Measurements from ENCODE around the gene TEDC1.

The TEDC1 gene

DNA sequence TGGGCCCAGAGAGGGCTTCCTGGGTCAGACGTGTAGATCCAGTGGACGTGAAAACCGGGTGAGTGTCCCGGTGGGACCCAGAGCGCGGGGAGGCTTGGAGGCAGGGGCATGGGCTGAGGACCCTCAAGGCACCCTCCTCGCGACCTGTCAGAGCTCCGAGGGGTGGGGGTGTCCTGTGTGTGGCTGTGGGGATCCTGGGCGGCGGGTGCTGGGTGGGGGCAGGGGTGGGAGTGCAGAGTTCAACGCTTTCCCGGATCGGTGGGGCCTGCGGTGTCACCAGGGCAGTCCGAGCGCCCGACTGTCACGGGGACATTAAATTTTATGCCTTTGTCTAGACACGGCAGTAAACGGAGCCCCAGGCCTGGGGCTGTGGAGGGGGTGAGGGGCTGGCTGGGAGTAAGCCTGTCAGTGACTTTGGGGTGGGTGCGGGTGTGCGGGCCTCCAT lies 36.4 kb downstream of the TEDC1 start:
- no peak for DNase-seq

DNA sequence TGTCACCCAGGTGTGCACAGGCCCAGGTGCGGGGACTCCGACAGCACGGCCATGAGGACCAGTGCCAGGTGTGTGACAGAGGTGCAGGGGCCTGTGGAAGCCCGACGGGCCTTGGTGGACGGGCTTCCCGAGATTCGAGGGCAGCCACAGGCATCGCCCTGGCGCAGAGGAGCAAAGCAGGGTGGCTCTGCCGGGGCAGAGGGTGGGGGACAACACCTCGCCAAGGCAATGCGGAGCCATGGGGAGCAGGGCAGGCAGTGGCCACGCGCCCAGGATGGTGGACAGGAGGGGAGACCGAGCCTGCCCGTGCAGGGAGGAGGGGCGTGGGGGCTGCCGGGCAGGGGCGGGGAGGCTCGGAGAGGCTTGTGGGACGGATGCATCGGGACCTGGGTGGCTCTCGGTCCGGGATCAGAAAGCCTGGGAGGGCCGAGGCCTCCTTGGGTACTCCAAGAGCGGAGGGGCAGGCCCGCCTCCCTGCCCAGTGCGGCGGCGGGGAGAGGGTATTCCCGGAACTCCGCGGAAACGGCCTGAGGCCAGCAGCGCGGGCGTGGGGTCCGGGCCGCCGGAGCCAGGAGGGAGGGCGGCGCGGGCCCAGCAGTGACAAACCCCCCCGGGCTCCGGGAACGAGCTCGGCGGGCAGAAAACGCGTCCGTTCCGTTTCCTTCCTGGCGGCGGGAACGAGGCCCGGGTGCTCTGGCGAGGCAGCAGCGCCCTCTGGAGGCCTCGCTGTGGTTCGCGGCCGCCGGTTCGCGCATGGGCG lies 37.0 kb downstream of the TEDC1 start:
- peak; percentile 84 to 85 for DNase-seq

DNA sequence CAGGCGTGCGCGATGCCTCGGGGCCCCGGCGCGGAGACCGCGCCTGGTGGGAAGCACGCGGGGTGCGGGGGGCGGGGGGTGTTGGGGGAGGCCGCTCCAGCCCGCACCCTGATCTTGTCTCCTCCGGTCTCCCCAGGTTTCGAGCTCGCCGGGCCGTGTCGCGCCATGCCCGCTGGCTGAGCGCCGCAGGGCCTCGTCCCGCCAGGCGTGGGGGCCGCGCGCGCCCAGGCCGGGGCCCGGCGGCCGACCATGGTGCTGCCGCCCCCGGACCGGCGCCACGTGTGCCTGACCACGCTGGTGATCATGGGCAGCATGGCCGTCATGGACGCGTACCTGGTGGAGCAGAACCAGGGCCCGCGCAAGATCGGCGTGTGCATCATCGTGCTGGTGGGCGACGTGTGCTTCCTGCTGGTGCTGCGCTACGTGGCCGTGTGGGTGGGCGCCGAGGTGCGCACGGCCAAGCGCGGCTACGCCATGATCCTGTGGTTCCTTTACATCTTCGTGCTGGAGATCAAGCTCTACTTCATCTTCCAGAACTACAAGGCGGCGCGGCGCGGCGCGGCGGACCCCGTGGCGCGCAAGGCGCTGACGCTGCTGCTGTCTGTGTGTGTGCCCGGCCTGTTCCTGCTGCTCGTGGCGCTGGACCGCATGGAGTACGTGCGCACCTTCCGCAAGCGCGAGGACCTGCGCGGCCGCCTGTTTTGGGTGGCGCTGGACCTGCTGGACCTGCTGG lies 37.7 kb downstream of the TEDC1 start:
- DNase-seq, result peak; percentile 55 to 62

- DNase-seq, result no peak
These were observed 38.2 kb downstream of the TEDC1 start for GRCh38 chr14:105529319-105529568.

- peak; percentile 51 to 58 for DNase-seq
These were observed 38.7 kb downstream of the TEDC1 start for GRCh38 chr14:105529569-105530284.

DNA sequence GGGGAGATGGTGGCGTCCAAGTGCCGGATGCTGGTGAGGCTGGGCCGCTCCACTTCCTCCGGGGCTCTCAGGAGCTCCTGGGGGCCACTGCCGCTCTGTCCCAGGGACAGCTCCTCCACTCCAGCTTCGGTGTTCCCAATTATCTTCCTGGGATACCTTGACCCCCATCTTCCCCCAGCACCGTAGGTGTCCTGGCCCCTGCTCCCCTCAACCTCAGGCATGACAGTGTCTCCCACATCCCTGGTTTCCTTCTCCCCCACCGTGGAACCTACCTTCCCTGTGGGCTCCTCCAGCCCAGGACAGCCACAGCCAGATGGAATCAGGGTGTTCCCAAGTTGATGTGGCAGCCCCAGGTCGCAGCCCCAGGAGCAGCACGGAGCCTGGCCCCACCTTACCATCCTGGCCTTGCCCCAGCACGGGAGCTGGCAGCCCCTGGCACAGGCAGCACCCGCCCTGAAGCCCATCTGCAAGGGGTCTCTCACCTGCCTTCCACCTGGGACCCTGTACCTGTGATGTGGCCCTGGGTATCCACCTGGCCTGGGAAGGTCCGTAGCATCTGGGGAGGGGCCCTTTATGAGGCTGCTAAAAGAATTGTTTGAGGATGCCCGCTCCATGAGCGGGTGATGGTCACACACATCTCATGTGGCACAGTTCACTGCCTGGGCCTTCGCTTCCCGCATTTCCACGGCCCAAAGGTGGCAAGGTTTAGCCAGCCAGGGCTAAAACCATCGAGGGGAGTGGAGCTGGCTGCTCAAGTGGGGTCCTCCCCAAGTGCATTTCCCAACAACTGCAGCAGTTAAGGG lies 39.4 kb downstream of the TEDC1 start:
- no peak for DNase-seq

- no peak for DNase-seq
These were observed 40.2 kb downstream of the TEDC1 start for GRCh38 chr14:105531088-105531893.

- DNase-seq, result no peak
These were observed 41.0 kb downstream of the TEDC1 start for GRCh38 chr14:105531894-105532623.

GRCh38 chr14:105532735-105533141 lies 41.7 kb downstream of the TEDC1 start:
- no peak for DNase-seq

DNA sequence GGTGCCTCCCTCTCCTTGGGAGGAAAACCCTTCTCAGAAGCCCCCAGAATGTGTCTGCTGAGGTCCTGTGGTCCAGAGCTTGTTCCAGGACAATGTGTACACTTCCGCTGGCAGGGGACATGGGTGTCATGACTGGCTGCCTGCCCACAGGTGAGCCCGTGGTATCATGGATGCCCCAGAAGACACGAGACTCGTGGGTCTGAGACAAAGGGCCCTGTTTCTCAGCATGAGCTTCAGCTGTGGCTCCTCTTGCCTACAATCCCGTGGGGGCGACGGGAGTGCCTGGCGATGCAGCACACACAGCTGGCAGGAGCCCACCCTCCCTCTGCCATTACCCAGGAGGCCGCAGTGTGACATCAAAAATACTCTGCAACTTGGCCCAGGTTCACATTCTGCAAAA lies 42.3 kb downstream of the TEDC1 start:
- no peak for DNase-seq

- DNase-seq, result no peak
These were observed 42.9 kb downstream of the TEDC1 start for GRCh38 chr14:105533811-105534498.

GRCh38 chr14:105534586-105534985 lies 43.5 kb downstream of the TEDC1 start:
- no peak for DNase-seq

GRCh38 chr14:105536051-105536450 lies 45.0 kb downstream of the TEDC1 start:
- no peak for DNase-seq

DNA sequence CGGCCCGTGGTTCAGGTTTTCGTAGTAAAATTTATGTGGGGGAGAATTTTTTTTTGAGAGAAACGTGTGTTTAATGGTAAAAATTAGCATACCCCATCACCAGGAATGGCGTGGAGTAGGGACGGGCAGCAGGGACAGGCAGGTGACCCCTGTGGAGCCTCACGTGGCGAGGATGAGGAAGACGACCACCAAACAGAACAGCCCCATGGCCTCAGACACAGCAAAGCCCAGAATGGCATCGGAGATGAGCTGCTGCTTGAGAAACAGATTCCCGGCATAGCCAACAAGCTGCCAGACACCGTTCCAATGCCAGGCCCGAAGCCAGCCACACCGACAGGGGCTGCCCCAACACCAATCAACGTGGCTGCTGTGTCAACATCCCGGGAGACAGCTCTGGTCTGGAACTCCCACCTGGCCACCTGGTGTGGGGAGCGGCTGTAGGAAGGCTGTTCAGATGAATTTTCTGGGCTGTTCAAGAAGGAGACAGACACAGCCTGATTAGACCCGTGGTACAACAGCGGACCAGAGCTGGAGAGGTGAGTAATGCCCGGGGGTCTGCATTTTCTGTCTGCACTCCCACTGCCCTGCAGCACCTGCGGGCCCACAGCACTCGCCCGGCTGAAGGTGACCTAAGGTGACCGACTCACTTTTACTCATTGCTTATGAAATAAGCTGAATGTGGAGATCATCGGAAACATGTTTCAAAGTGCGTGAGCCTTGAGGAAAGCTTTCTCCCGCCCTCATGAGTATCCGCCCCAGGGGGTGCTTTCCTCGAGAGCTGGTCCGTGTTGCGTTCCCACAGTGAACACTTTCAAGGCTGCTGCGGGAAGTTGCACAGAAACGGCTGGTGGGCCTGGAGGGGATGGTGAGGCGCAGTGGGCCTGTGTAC lies 45.9 kb downstream of the TEDC1 start:
- no peak for DNase-seq

DNA sequence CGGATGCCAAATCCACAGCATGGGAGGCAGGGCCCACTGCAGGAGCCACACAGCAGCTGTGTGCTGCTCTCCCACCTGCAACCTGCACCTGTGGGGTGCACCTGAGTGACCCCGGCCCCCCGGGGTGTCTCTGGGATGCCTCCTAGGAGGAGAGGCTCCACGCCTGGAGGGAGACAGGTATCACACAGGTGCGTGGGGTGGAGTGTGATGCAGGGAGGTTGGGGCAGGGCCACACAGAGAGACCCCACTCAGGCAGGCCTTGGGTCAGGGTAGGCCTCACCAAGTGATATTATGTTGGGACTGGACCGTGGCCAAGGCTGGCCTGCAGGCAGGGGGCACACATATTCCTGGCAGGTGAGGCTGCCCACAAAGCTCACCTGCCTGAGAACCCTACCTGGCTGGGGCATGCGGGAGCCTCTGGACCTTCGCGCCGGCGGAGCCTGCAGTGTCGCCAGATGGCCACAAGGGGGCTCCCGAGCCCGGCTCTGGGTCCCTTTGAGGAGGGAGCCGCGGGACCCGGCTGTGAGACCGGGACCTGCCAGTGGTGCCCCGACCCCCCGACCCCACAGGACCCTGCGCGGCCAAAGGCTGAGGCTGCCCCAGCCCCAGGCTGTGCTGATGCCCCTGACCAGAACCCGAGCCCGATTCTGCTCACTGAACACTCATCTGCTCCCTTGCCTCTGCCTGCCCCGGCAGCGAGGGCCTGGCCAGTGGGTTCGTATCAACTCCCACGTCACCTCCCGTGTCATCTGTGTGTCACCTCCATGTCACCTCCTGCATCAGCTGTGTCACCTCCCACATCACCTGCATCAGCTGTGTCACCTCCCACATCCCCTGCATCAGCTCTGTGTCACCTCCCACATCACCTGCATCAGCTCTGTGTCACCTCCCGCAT lies 46.8 kb downstream of the TEDC1 start:
- peak; percentile 75 to 80 for DNase-seq

- no peak for DNase-seq
These were observed 47.5 kb downstream of the TEDC1 start for GRCh38 chr14:105538481-105539049.

DNA sequence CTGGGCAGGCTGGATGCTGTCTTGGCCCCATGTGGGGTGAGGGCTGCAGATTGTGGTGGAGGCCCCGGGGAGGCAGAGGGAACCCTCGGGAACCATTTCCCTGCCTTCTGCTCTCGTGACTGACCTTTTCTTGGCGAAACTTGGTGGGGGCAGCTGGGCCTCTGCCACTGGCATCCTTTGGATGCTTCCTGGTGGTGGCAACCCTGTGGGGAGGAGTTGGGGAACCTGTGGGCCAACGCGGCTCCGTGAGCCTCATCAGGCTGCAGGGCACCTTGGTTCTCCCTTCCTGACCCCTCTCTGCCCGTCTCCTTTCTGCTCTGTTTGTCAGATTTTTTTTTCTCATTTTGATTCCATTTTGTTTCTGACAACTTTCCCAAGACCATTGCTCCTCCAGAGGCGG lies 49.8 kb downstream of the TEDC1 start:
- no peak for DNase-seq

GRCh38 chr14:105541218-105541875 lies 50.3 kb downstream of the TEDC1 start:
- DNase-seq, result no peak

Data from activated CD4-positive, alpha-beta T cell treated with anti-CD3 and anti-CD28 coated beads, Interleukin-2, amount 50 U/mL, for 48 hours (primary cell).